CD4-positive, alpha-beta T cell treated with Interleukin-17A for 4 hours (primary cell): Measurements from ENCODE around the gene LIM2.

Source experiments
- DNase-seq: peaks from one replicate; pipeline ENCODE4 v3.0.0-alpha.2; 2020; ENCODE audit warnings: mixed read lengths

Gene LIM2

GRCh38 chr19:51365211-51365964, 22.4 kb downstream of the LIM2 start:
- peak; percentile 27 for DNase-seq

- no peak for DNase-seq
Measured at GRCh38 chr19:51364200-51365106, 23.3 kb downstream of the LIM2 start.

- no peak for DNase-seq
Measured at GRCh38 chr19:51361239-51361638, 26.5 kb downstream of the LIM2 start.

GRCh38 chr19:51359294-51359693, 28.5 kb downstream of the LIM2 start:
- DNase-seq, result no peak

- no peak for DNase-seq
Measured at GRCh38 chr19:51357952-51358351, 29.8 kb downstream of the LIM2 start.

GRCh38 chr19:51356159-51356801, 31.5 kb downstream of the LIM2 start:
- no peak for DNase-seq

- peak; percentile 41 for DNase-seq
Measured at GRCh38 chr19:51354742-51355148, 33.0 kb downstream of the LIM2 start.

GRCh38 chr19:51354103-51354741, 33.6 kb downstream of the LIM2 start:
- no peak for DNase-seq

GRCh38 chr19:51352783-51353360, 34.9 kb downstream of the LIM2 start:
- no peak for DNase-seq

- no peak for DNase-seq
Measured at GRCh38 chr19:51351266-51351990, 36.3 kb downstream of the LIM2 start.

GRCh38 chr19:51347209-51347928, 40.4 kb downstream of the LIM2 start:
- no peak for DNase-seq

- DNase-seq, result no peak
Measured at GRCh38 chr19:51346742-51347141, 41.0 kb downstream of the LIM2 start.

- DNase-seq, result no peak
Measured at GRCh38 chr19:51345076-51345620, 42.6 kb downstream of the LIM2 start.

GRCh38 chr19:51342631-51343569, 44.9 kb downstream of the LIM2 start:
- DNase-seq, result no peak

GRCh38 chr19:51341976-51342580, 45.7 kb downstream of the LIM2 start, which contains the start of gene VSIG10L:
VSIG10L (minus strand) TSS chr19:51342139; CDS start chr19:51342124, 15 bp downstream.
- no peak for DNase-seq

- no peak for DNase-seq
Measured at GRCh38 chr19:51341066-51341465, 46.7 kb downstream of the LIM2 start.

- peak; percentile 93 for DNase-seq
Measured at GRCh38 chr19:51339687-51340656, 47.8 kb downstream of the LIM2 start.

- DNase-seq, result no peak
Measured at GRCh38 chr19:51339313-51339686, 48.5 kb downstream of the LIM2 start.
